G401.6 (cell line): Measurements from ENCODE around the gene TNS1.
"Not testable (repeated sequence)": the region's sequence is repeated elsewhere in the genome, so short reads cannot be mapped to it uniquely, and the experiment has no call there.

Experiments
- FAIRE-seq: peaks from 2 replicates; lab custom pipeline; 2012; peaks lifted over from hg19 to GRCh38; lab: Jason Lieb, UNC

TNS1 gene

DNA sequence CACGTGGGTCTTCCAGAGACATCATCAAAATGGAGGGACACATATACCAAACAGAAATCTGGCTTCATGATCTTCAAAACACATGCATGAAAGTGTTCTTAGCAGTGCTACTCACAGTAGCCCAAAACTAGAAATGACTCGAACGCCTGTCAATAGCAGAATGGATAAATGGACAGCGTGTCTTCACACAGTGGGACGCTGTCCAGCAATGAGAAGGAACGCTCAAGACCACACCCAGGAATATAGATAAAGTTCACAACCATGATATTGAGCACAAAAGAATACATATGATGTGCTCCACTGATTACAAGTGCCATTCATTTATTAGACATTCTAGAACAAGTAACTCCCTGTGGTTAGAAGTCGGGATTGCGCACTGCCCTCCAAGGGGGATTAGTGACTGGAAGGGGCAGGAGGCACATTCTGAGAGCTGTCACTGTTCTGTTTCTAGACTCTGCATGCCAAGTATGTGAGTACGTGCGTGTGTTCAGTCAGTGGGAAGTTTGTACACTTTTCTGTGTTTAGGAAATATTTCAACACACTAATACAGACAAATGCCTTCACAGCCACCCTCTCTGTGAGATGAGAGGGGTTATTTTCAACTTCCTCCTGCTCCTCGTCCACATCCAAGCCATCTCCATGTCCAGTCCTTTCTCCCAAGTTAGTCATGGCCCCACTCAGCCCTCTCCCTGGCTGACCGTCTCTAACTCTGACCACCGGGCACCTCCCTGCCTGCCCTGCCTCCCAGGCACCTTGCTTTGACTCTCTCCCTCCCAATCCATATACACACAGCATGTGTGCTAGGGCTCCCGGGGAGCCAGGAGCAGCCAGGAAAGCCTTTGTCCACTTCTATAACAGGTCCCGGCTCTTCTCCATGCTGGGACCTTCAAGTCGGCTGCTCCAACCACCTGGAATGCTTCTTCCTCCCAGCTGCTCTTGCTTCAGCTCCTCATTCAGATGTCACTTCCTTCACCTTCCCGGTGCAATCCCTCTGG is 26.9 kb upstream of the TNS1 start:
- no peak for FAIRE-seq

DNA sequence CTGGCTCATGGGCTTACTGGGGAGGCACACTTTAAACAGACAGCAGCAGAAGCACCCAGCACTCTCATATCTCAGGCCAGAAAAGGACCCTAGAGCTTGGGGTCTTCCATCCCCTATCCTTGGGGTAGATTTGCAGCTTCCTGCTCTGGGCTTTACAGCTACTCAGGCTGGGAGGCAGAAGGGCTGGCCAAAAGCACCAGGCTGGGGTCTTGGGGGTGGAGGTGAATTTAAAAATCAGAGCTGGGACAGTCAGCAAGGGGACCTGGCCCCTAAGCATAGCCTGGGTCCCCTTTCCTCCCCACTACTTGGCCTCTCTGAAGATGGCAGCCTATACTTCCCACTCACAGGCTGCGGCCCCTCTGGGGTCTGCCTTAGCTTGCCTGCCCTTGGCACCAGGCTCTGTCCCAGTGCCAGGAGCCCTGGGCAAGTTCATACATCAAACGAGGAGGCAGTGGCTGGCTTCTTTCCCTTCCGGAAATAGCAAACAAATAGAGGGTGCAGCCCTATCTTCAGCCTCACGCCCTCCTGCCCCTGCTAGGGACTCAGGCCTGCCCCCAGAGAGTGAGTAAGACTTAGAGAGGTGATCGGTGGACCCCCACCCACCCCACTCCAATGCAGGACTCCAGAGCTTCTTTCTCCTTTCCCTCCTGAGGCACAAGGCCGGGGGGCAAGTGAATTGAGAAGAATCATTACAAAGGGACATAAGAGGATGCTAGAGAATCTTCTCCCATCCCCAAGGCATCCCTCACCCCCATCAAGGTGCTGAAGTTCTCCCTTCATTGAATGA is 26.0 kb upstream of the TNS1 start:
- FAIRE-seq = no peak

DNA sequence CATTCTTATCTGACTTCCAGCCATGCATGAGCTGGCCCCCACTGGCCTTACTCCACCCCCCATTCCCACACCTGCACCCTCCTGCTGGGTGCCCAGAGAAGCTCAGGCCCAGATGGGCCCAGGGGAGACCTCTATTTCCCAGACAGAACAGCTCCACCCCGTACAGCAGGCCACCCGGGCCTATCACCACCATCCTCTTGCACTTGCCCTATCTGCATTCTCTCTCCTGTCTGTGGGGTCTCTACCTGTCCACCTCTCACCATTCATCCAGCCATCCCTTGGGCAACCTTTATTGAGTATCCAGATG is 25.3 kb upstream of the TNS1 start:
- no peak for FAIRE-seq

DNA sequence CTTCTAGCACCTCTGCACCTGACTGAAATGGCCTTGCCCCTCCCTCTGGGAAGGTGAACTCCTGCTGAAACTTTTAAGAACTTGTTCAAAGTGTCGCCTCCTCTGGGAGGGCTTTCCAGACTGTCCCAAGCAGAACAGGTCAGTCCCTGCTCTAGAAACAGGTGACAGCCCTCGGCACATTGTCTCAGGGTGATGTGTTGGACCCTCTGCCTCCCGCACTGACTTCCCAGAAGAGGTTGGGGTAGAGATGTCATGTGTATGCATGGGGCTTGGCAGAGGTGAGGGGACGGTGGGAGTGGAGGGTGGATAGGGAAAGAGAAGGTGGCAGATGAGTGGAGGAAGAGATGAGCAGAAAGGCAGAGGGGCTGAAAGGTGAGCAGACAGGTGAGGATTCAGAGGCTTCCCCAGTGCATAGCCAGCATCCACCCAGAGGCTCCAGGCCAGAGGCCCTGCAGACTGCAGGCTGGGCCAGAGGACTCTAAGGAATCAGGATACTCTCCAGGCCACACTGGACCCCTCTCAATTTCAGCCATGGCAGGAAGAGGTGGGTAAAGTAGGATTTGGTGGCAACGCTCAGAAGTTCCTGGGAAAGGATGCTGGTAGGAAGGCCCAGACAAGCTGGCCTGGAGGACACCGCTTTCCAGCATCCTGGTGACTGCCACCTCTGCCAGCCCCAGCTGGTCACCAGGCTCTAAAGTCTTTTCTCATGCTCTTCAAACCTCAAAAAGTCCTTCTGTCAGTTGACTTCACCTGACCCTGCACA is 24.8 kb upstream of the TNS1 start:
- FAIRE-seq = no peak

DNA sequence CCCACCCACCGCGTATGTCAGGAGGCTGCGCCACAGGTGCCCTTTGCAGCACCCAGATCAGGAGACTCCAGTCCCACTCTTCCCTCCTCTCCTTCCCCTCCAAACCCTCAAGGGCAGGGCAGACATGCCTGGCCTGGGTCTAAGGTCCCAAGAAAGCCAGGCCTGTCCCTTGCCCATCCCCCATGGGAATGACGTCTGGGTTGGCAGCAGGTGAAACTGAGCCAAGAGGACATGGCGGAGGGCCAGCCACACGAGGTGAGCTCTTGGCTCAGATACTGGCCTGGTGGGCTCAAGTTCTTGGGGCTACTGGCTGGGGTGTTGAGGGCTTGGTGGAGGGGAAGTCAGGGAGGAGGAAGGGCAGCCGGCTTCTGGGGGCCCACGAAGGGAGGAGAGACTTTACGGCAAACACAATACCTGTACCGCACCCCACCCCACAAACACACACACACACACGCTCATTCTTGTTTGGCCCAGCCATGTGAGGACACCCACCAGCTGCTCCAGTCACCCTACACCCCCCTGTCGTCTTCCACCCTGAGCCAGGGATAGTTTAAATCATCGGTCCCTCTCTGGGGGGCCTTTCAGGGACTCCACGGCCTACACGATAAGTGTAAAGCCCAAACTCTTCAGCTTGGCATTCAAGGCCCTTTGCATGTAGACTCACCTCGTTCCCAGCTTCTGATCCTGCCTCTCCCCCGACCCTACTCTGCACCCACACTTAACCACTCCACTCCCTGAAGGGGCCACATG is 24.1 kb upstream of the TNS1 start:
- FAIRE-seq = no peak

DNA sequence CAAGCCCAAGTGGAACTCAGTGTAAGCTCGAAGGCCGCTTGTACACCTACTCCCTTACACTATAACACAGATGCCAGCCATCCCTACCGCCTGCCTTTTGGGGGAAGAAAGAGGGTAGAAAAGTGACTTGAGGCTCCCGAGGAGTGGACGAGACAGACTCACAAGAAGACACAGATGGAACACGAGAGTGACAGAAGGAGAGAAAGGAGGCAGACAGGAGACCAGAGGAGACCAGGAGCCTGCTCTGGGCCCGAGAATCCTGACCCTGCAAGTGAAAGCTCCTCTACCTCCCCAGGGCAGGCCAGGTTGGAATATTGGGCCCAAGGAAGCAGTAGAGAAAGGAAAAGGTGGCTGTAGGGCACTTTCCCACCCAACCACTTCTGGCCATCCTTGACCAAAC is 23.4 kb upstream of the TNS1 start:
- FAIRE-seq = no peak

- no peak for FAIRE-seq
Observed at GRCh38 chr2:218024871-218025270, 22.1 kb upstream of the TNS1 start.

- no peak for FAIRE-seq
Observed at GRCh38 chr2:218024336-218024735, 21.5 kb upstream of the TNS1 start.

- FAIRE-seq = no peak
Observed at GRCh38 chr2:218023636-218024035, 20.8 kb upstream of the TNS1 start.

- no peak for FAIRE-seq
Observed at GRCh38 chr2:218022851-218023530, 20.2 kb upstream of the TNS1 start.

- FAIRE-seq = no peak
Observed at GRCh38 chr2:218022131-218022850, 19.5 kb upstream of the TNS1 start.

- FAIRE-seq = no peak
Observed at GRCh38 chr2:218021536-218022071, 18.8 kb upstream of the TNS1 start.

- no peak for FAIRE-seq
Observed at GRCh38 chr2:218020966-218021535, 18.3 kb upstream of the TNS1 start.

DNA sequence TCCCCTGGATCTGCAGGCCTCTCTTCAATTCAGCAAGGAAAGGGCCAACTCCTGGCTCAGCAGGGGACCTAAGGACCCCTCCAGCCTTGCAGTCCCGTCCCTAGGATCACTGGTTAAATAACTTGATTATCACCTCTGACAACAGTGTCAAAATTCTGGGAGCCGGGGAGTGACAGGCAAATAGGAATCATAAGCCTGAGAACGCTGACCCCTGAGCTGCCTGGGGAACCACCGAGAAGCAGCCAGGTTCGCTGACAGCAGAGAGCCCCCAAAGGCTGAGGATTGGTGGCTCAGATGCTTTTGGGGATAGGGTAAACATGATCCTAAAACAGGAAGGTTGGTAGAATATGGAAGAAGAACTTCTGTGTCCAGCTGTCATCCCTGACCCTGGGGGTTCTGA is 17.5 kb upstream of the TNS1 start:
- FAIRE-seq = no peak

DNA sequence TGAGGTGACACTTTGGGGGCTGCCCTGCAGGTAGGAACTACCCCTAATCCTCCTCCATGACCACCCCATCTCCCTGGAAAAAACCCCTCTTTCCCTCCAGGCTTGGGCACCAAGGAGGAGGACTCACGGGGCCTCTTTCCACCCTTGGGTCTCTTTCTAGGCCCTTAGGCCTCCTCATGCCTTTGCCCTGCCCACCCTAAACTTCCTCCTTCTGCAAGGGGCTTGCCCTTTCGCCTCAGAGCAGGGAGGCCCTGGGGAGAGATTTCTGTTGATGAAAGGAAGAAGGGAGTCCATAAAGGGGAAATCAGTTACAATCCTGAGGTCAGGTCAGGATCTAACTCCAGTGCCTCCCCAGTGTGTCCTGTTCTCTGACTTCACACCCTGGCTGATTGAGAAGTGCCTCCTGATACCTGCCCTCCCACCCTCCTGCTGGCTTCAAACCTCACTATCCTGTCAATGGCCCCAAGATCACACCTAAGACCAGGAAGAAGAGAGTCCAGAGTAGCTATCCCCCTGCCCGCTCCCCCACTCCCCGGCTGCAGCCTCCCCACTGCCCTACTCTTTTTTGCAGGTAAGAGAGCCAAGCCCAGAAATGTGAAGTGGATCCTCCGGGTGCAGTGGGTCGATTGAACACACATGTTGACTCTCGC is 16.7 kb upstream of the TNS1 start:
- no peak for FAIRE-seq

DNA sequence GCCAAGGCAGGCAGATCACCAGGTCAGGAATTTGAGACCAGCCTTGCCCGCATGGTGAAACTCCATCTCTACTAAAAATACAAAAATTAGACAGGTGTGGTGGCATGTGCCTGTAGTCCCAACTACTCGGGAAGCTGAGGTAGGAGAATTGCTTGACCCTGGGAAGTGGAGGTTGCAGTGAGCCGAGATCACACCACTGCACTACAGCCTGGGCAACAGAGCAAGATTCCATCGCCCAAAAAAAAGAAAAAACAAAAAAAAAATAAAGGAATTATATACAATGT is 16.0 kb upstream of the TNS1 start:
- not testable (repeated sequence) for FAIRE-seq

GRCh38 chr2:218017211-218018053 is 14.6 kb upstream of the TNS1 start:
- FAIRE-seq = no peak

DNA sequence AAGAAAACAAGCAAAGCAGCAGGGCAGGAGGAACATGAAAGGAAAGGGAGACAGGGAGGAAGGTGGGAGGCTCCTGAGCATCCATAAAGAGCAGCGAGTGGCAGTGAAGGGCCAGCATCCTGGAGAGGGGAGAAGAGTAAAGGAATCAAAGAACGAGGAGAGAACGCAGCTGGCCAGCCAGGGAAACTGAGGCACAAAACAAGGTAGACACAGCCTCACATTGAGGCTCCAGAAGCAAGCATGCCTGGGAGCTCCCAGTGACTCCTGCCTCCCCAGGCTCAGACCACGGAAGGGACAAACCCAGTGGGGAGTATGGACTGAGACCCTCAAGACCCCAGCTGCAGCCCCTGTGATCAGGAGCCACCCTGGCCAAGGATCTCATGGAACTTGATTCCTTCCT is 14.0 kb upstream of the TNS1 start:
- FAIRE-seq = no peak
